Dermis blood vessel endothelial cell (primary cell): ENCODE measurements around the gene GTF2H3. TPM values are rescaled to one million over a fixed set of nuclear protein-coding genes. Genes with fewer than 3 reads are reported as not detected.

Experiments used
- total RNA-seq: library from RNA; depleted of rRNA; stranded (reverse); fragments of >200 nt; gene quantifications from 2 replicates; pipeline ENCODE4 v1.2.3, GENCODE V29; 2014

Gene GTF2H3
- total RNA-seq, 1 donor from 2014 or later, result 38.5 TPM

Other genes starting within 250 kb of the GTF2H3 start
- gene KMT5A, start 249.7 kb upstream of the GTF2H3 start, total RNA-seq, result 36.6 and 56.2 TPM in 2 replicates
- 3.8 and 4.1 TPM in 2 replicates for gene RILPL2, start 197.1 kb upstream of the GTF2H3 start, total RNA-seq
- gene SNRNP35, start 175.7 kb upstream of the GTF2H3 start, total RNA-seq, result 11.3 and 14.0 TPM in 2 replicates
- gene RILPL1, start 100.1 kb upstream of the GTF2H3 start, total RNA-seq, result 6.0 and 7.4 TPM in 2 replicates
- 359 and 361 TPM in 2 replicates for gene TMED2, start 49.3 kb upstream of the GTF2H3 start, total RNA-seq
- 16.6 and 18.2 TPM in 2 replicates for gene DDX55, start 31.7 kb upstream of the GTF2H3 start, total RNA-seq
- 77.3 and 96.1 TPM in 2 replicates for gene EIF2B1, start 143 bp upstream of the GTF2H3 start, total RNA-seq
- gene TCTN2, start 37.3 kb downstream of the GTF2H3 start, total RNA-seq, result 6.5 and 8.0 TPM in 2 replicates
- gene ATP6V0A2, start 78.5 kb downstream of the GTF2H3 start, total RNA-seq, result 34.7 and 47.1 TPM in 2 replicates
- under 0.01 TPM in 1 of 2 replicates, not detected in the other for gene DNAH10, start 128.5 kb downstream of the GTF2H3 start, total RNA-seq